ENCODE data around the gene NCAM1.

Gene NCAM1

GRCh38 chr11:113168354-113169342 is 207.4 kb downstream of the NCAM1 start:
- DNase-seq (ENCODE audit: low spot score) = no peak

- no peak for DNase-seq (ENCODE audit: low spot score)
Measured at GRCh38 chr11:113172382-113172951, 211.2 kb downstream of the NCAM1 start.

GRCh38 chr11:113173126-113173525 is 211.9 kb downstream of the NCAM1 start:
- DNase-seq (ENCODE audit: low spot score) = no peak

GRCh38 chr11:113174882-113175281 is 213.7 kb downstream of the NCAM1 start:
- no peak for DNase-seq (ENCODE audit: low spot score)

GRCh38 chr11:113176599-113177360 is 215.6 kb downstream of the NCAM1 start:
- no peak for DNase-seq (ENCODE audit: low spot score)

GRCh38 chr11:113177671-113178070 is 216.5 kb downstream of the NCAM1 start:
- no peak for DNase-seq (ENCODE audit: low spot score)

- DNase-seq (ENCODE audit: low spot score) = peak; percentile 70
Measured at GRCh38 chr11:113178381-113179070, 217.3 kb downstream of the NCAM1 start.

GRCh38 chr11:113179181-113179704 is 218.0 kb downstream of the NCAM1 start:
- peak; percentile 59 for DNase-seq (ENCODE audit: low spot score)

- no peak for DNase-seq (ENCODE audit: low spot score)
Measured at GRCh38 chr11:113181094-113181493, 219.9 kb downstream of the NCAM1 start.

GRCh38 chr11:113182288-113182687 is 221.1 kb downstream of the NCAM1 start:
- peak; percentile 47 for DNase-seq (ENCODE audit: low spot score)

GRCh38 chr11:113184498-113184897 is 223.3 kb downstream of the NCAM1 start:
- no peak for DNase-seq (ENCODE audit: low spot score)

GRCh38 chr11:113188371-113188834 is 227.2 kb downstream of the NCAM1 start:
- DNase-seq (ENCODE audit: low spot score) = no peak

GRCh38 chr11:113189909-113190667 is 228.9 kb downstream of the NCAM1 start:
- no peak for DNase-seq (ENCODE audit: low spot score)

- no peak for DNase-seq (ENCODE audit: low spot score)
Measured at GRCh38 chr11:113192121-113192925, 231.1 kb downstream of the NCAM1 start.

- no peak for DNase-seq (ENCODE audit: low spot score)
Measured at GRCh38 chr11:113193016-113193415, 231.8 kb downstream of the NCAM1 start.

- DNase-seq (ENCODE audit: low spot score) = peak; percentile 68
Measured at GRCh38 chr11:113193946-113194345, 232.7 kb downstream of the NCAM1 start.

GRCh38 chr11:113195728-113196127 is 234.5 kb downstream of the NCAM1 start:
- no peak for DNase-seq (ENCODE audit: low spot score)

GRCh38 chr11:113197446-113197845 is 236.2 kb downstream of the NCAM1 start:
- no peak for DNase-seq (ENCODE audit: low spot score)

GRCh38 chr11:113198972-113199661 is 237.9 kb downstream of the NCAM1 start:
- no peak for DNase-seq (ENCODE audit: low spot score)

Data from cerebellar cortex (tissue), 1 donor.